ENCODE data around the gene SVEP1.

SVEP1 gene

GRCh38 chr9:110343551-110343950, 236.0 kb downstream of the SVEP1 start:
- Histone ChIP-seq H3K9ac (ENCODE audit: low read length in 5 of 5) (no peak overlapping the region), H3K4me1 (ENCODE audit: control insufficient read depth in 5 of 5, insufficient read depth in 5 of 5, low read length in 5 of 5) (no peaks in the 10 kb centered on the region), H3K9me3 (ENCODE audit: control insufficient read depth in 5 of 5, low read length in 5 of 5) (no peaks in the 10 kb centered on the region), H3K27me3 (ENCODE audit: control insufficient read depth in 5 of 5, insufficient read depth in 4 of 5, low read length in 5 of 5) (no peaks in the 10 kb centered on the region), H3K27ac (ENCODE audit: low read depth, low read length) (no peak overlapping the region), H3K36me3 (ENCODE audit: control insufficient read depth in 5 of 5, insufficient read depth in 5 of 5, low read length in 5 of 5) (no peaks in the 10 kb centered on the region), H3K4me3 (ENCODE audit: low read depth in 1 of 5, low read length in 5 of 5) (no peak overlapping the region)

GRCh38 chr9:110340306-110340705, 239.2 kb downstream of the SVEP1 start:
- Histone ChIP-seq H3K9me3 (ENCODE audit: control insufficient read depth in 5 of 5, low read length in 5 of 5) (no peaks in the 10 kb centered on the region), H3K36me3 (ENCODE audit: control insufficient read depth in 5 of 5, insufficient read depth in 5 of 5, low read length in 5 of 5) (no peaks in the 10 kb centered on the region), H3K4me3 (ENCODE audit: low read depth in 1 of 5, low read length in 5 of 5) (no peak overlapping the region), H3K27me3 (ENCODE audit: control insufficient read depth in 5 of 5, insufficient read depth in 4 of 5, low read length in 5 of 5) (no peaks in the 10 kb centered on the region), H3K9ac (ENCODE audit: low read length in 5 of 5) (no peak overlapping the region), H3K27ac (ENCODE audit: low read depth, low read length) (no peak overlapping the region), H3K4me1 (ENCODE audit: control insufficient read depth in 5 of 5, insufficient read depth in 5 of 5, low read length in 5 of 5) (no peaks in the 10 kb centered on the region)

- Histone ChIP-seq H3K4me3 (ENCODE audit: low read depth in 1 of 5, low read length in 5 of 5) (no peak overlapping the region), H3K4me1 (ENCODE audit: control insufficient read depth in 5 of 5, insufficient read depth in 5 of 5, low read length in 5 of 5) (no peaks in the 10 kb centered on the region), H3K27me3 (ENCODE audit: control insufficient read depth in 5 of 5, insufficient read depth in 4 of 5, low read length in 5 of 5) (peaks cover 0 to under 1% (median 0%) of the 10 kb centered on the region in 5 donors), H3K9me3 (ENCODE audit: control insufficient read depth in 5 of 5, low read length in 5 of 5) (no peaks in the 10 kb centered on the region), H3K27ac (ENCODE audit: low read depth, low read length) (no peak overlapping the region), H3K9ac (ENCODE audit: low read length in 5 of 5) (no peak overlapping the region), H3K36me3 (ENCODE audit: control insufficient read depth in 5 of 5, insufficient read depth in 5 of 5, low read length in 5 of 5) (no peaks in the 10 kb centered on the region)
Observed at GRCh38 chr9:110338143-110338542, 241.4 kb downstream of the SVEP1 start.

GRCh38 chr9:110337727-110338126, 241.8 kb downstream of the SVEP1 start, which contains the start of gene TXNDC8:
Gene TXNDC8 (minus strand): TSS chr9:110337863.
- Histone ChIP-seq H3K36me3 (ENCODE audit: control insufficient read depth in 5 of 5, insufficient read depth in 5 of 5, low read length in 5 of 5) (no peaks in the 10 kb centered on the region), H3K27me3 (ENCODE audit: control insufficient read depth in 5 of 5, insufficient read depth in 4 of 5, low read length in 5 of 5) (peaks cover 0 to 3% (median 0%) of the 10 kb centered on the region in 5 donors), H3K4me3 (ENCODE audit: low read depth in 1 of 5, low read length in 5 of 5) (no peak within 1 kb of the TSS), H3K27ac (ENCODE audit: low read depth, low read length) (no peak within 1 kb of the TSS), H3K4me1 (ENCODE audit: control insufficient read depth in 5 of 5, insufficient read depth in 5 of 5, low read length in 5 of 5) (no peaks in the 10 kb centered on the region), H3K9ac (ENCODE audit: low read length in 5 of 5) (no peak within 1 kb of the TSS), H3K9me3 (ENCODE audit: control insufficient read depth in 5 of 5, low read length in 5 of 5) (no peaks in the 10 kb centered on the region)

- Histone ChIP-seq H3K9me3 (ENCODE audit: control insufficient read depth in 5 of 5, low read length in 5 of 5) (no peaks in the 10 kb centered on the region), H3K9ac (ENCODE audit: low read length in 5 of 5) (no peak overlapping the region), H3K36me3 (ENCODE audit: control insufficient read depth in 5 of 5, insufficient read depth in 5 of 5, low read length in 5 of 5) (no peaks in the 10 kb centered on the region), H3K4me1 (ENCODE audit: control insufficient read depth in 5 of 5, insufficient read depth in 5 of 5, low read length in 5 of 5) (no peaks in the 10 kb centered on the region), H3K27me3 (ENCODE audit: control insufficient read depth in 5 of 5, insufficient read depth in 4 of 5, low read length in 5 of 5) (peaks cover 0 to 3% (median 0%) of the 10 kb centered on the region in 5 donors), H3K27ac (ENCODE audit: low read depth, low read length) (no peak overlapping the region), H3K4me3 (ENCODE audit: low read depth in 1 of 5, low read length in 5 of 5) (no peak overlapping the region)
Observed at GRCh38 chr9:110336363-110336762, 243.2 kb downstream of the SVEP1 start.

GRCh38 chr9:110334871-110335270, 244.7 kb downstream of the SVEP1 start:
- Histone ChIP-seq H3K27ac (ENCODE audit: low read depth, low read length) (no peak overlapping the region), H3K9ac (ENCODE audit: low read length in 5 of 5) (no peak overlapping the region), H3K4me1 (ENCODE audit: control insufficient read depth in 5 of 5, insufficient read depth in 5 of 5, low read length in 5 of 5) (peaks cover 0 to 2% (median 0%) of the 10 kb centered on the region in 5 donors), H3K4me3 (ENCODE audit: low read depth in 1 of 5, low read length in 5 of 5) (no peak overlapping the region), H3K36me3 (ENCODE audit: control insufficient read depth in 5 of 5, insufficient read depth in 5 of 5, low read length in 5 of 5) (no peaks in the 10 kb centered on the region), H3K9me3 (ENCODE audit: control insufficient read depth in 5 of 5, low read length in 5 of 5) (peaks cover 0 to 2% (median 0%) of the 10 kb centered on the region in 5 donors), H3K27me3 (ENCODE audit: control insufficient read depth in 5 of 5, insufficient read depth in 4 of 5, low read length in 5 of 5) (peaks cover 0 to 3% (median 0%) of the 10 kb centered on the region in 5 donors)

GRCh38 chr9:110334183-110334582, 245.4 kb downstream of the SVEP1 start:
- Histone ChIP-seq H3K27ac (ENCODE audit: low read depth, low read length) (no peak overlapping the region), H3K4me1 (ENCODE audit: control insufficient read depth in 5 of 5, insufficient read depth in 5 of 5, low read length in 5 of 5) (peaks cover 0 to 5% (median 0%) of the 10 kb centered on the region in 5 donors), H3K9me3 (ENCODE audit: control insufficient read depth in 5 of 5, low read length in 5 of 5) (peaks cover 0 to 2% (median 0%) of the 10 kb centered on the region in 5 donors), H3K9ac (ENCODE audit: low read length in 5 of 5) (no peak overlapping the region), H3K4me3 (ENCODE audit: low read depth in 1 of 5, low read length in 5 of 5) (no peak overlapping the region), H3K27me3 (ENCODE audit: control insufficient read depth in 5 of 5, insufficient read depth in 4 of 5, low read length in 5 of 5) (peaks cover 0 to 3% (median 0%) of the 10 kb centered on the region in 5 donors), H3K36me3 (ENCODE audit: control insufficient read depth in 5 of 5, insufficient read depth in 5 of 5, low read length in 5 of 5) (no peaks in the 10 kb centered on the region)

GRCh38 chr9:110332766-110333165, 246.8 kb downstream of the SVEP1 start:
- peaks cover 0 to 5% (median 0%) of the 10 kb centered on the region in 5 donors for H3K4me1 ChIP-seq (ENCODE audit: control insufficient read depth in 5 of 5, insufficient read depth in 5 of 5, low read length in 5 of 5)

GRCh38 chr9:110330484-110331105, 248.9 kb downstream of the SVEP1 start:
- no peak overlapping the region for H3K27ac ChIP-seq (ENCODE audit: low read depth, low read length)
- no peak overlapping the region for H3K9ac ChIP-seq (ENCODE audit: low read length in 5 of 5)
- peaks cover 0 to 3% (median 0%) of the 10 kb centered on the region in 5 donors for H3K27me3 ChIP-seq (ENCODE audit: control insufficient read depth in 5 of 5, insufficient read depth in 4 of 5, low read length in 5 of 5)
- no peaks in the 10 kb centered on the region for H3K36me3 ChIP-seq (ENCODE audit: control insufficient read depth in 5 of 5, insufficient read depth in 5 of 5, low read length in 5 of 5)
- no peak overlapping the region for H3K4me3 ChIP-seq (ENCODE audit: low read depth in 1 of 5, low read length in 5 of 5)
- H3K4me1 ChIP-seq (ENCODE audit: control insufficient read depth in 5 of 5, insufficient read depth in 5 of 5, low read length in 5 of 5): peaks cover 0 to 5% (median 0%) of the 10 kb centered on the region in 5 donors
- peaks cover 0 to 2% (median 0%) of the 10 kb centered on the region in 5 donors for H3K9me3 ChIP-seq (ENCODE audit: control insufficient read depth in 5 of 5, low read length in 5 of 5)

More at GRCh38 chr9:110332766-110333165, 246.8 kb downstream of the SVEP1 start:
- no peak overlapping the region for H3K27ac ChIP-seq (ENCODE audit: low read depth, low read length)
- H3K9me3 ChIP-seq (ENCODE audit: control insufficient read depth in 5 of 5, low read length in 5 of 5): peaks cover 0 to 2% (median 0%) of the 10 kb centered on the region in 5 donors
- no peak overlapping the region for H3K4me3 ChIP-seq (ENCODE audit: low read depth in 1 of 5, low read length in 5 of 5)
- H3K36me3 ChIP-seq (ENCODE audit: control insufficient read depth in 5 of 5, insufficient read depth in 5 of 5, low read length in 5 of 5): no peaks in the 10 kb centered on the region
- H3K27me3 ChIP-seq (ENCODE audit: control insufficient read depth in 5 of 5, insufficient read depth in 4 of 5, low read length in 5 of 5): peaks cover 0 to 3% (median 0%) of the 10 kb centered on the region in 5 donors
- no peak overlapping the region for H3K9ac ChIP-seq (ENCODE audit: low read length in 5 of 5)

GRCh38 chr9:110329639-110330230, 249.8 kb downstream of the SVEP1 start:
- Histone ChIP-seq H3K9ac (ENCODE audit: low read length in 5 of 5) (no peak overlapping the region), H3K9me3 (ENCODE audit: control insufficient read depth in 5 of 5, low read length in 5 of 5) (peaks cover 0 to 2% (median 0%) of the 10 kb centered on the region in 5 donors), H3K4me1 (ENCODE audit: control insufficient read depth in 5 of 5, insufficient read depth in 5 of 5, low read length in 5 of 5) (peaks cover 0 to 5% (median 0%) of the 10 kb centered on the region in 5 donors), H3K36me3 (ENCODE audit: control insufficient read depth in 5 of 5, insufficient read depth in 5 of 5, low read length in 5 of 5) (no peaks in the 10 kb centered on the region), H3K27me3 (ENCODE audit: control insufficient read depth in 5 of 5, insufficient read depth in 4 of 5, low read length in 5 of 5) (peaks cover 0 to 3% (median 0%) of the 10 kb centered on the region in 5 donors), H3K27ac (ENCODE audit: low read depth, low read length) (no peak overlapping the region), H3K4me3 (ENCODE audit: low read depth in 1 of 5, low read length in 5 of 5) (no peak overlapping the region)

All from subcutaneous abdominal adipose tissue (tissue), 5 donors.